ENCODE measurements around the gene BTBD2. TPM values are rescaled to one million over a fixed set of nuclear protein-coding genes. Genes with fewer than 3 reads are reported as not detected.

BTBD2 gene
- total RNA-seq, 1 experiment from 2014 or later = 110 TPM

GRCh38 chr19:2039959-2040646 is 24.6 kb upstream of the BTBD2 start:
- peaks cover 7 to 31% (median 23%) of the 10 kb centered on the region in 3 experiments for H3K36me3 Mint-ChIP-seq (ENCODE audit: insufficient read depth in 1 of 3, low read depth in 3 of 3)
- Histone ChIP-seq H4K20me1 (ENCODE audit: control insufficient read depth, insufficient read depth, insufficient read length) (peaks cover 4% of the 10 kb centered on the region), H3K4me1 (ENCODE audit: insufficient read depth, low read length) (no peaks in the 10 kb centered on the region; the same call in 1 of the 2 replicates), H3K23me2 (ENCODE audit: insufficient read length, low read depth, low read length, poor library complexity, severe bottlenecking) (no peaks in the 10 kb centered on the region), H2BK20ac (ENCODE audit: low read depth, low read length, poor library complexity, severe bottlenecking) (no peak overlapping the region), H2AK5ac (ENCODE audit: insufficient read length, low read length) (no peak overlapping the region), H3K23ac (ENCODE audit: insufficient read length, low read depth, low read length) (no peak overlapping the region), H2AFZ (ENCODE audit: low read length) (no peak overlapping the region), H2BK12ac (ENCODE audit: insufficient read length, low read depth, low read length) (no peak overlapping the region), H3K9ac (ENCODE audit: extremely low read depth, insufficient read length, low read length) (no peak overlapping the region), H4K8ac (replicated peaks; ENCODE audit: insufficient read length, low read depth, low read length) (no peak overlapping the region), H2BK5ac (ENCODE audit: insufficient read length, low read length) (no peak overlapping the region), H3K14ac (ENCODE audit: insufficient read depth, low read length) (no peak overlapping the region), H3K79me1 (ENCODE audit: insufficient read depth, low read depth, low read length, poor library complexity, severe bottlenecking) (peaks cover 4% of the 10 kb centered on the region), H4K5ac (ENCODE audit: insufficient read length, low read depth, low read length) (no peak overlapping the region), H3K27me3 (ENCODE audit: insufficient read depth, low read length) (no peaks in the 10 kb centered on the region), H3K4ac (ENCODE audit: low read depth, low read length) (no peak overlapping the region), H3K27ac (ENCODE audit: insufficient read length, low read depth, low read length) (no peak overlapping the region), H3T11ph (ENCODE audit: low read length) (no peak overlapping the region), H2BK15ac (ENCODE audit: low read depth, low read length) (no peak overlapping the region), H4K91ac (ENCODE audit: insufficient read length, low read depth, low read length) (peak overlapping the region; percentile 52), H3K56ac (ENCODE audit: insufficient read length, low read depth, low read length) (no peak overlapping the region), H3K4me2 (ENCODE audit: insufficient read depth, insufficient read length, low read length) (no peak overlapping the region), H3K9me3 (ENCODE audit: control insufficient read depth, low read depth, low read length) (no peaks in the 10 kb centered on the region), H2BK120ac (ENCODE audit: low read depth, low read length, poor library complexity, severe bottlenecking) (no peak overlapping the region), H3K18ac (ENCODE audit: insufficient read length, low read depth, low read length) (no peak overlapping the region), H3K79me2 (ENCODE audit: insufficient read depth, low read length) (no peaks in the 10 kb centered on the region)
- no peak for TF ChIP-seq CTCF (conservative IDR thresholded peaks at IDR 0.05)
- H3K4me1 Mint-ChIP-seq = peaks cover 8 to 22% of the 10 kb centered on the region in 2 experiments
- H3K27ac Mint-ChIP-seq = no peak overlapping the region
- no CpG with 5 or more reads among the region's 20 CpGs for WGBS (ENCODE audit: extremely low coverage, insufficient read length, low lambda C conversion rate)
- peaks cover 6 to 10% of the 10 kb centered on the region in 2 experiments; a peak in 4 of 5 replicates for H3K9me3 Mint-ChIP-seq
- no peak overlapping the region for H3K4me3 Mint-ChIP-seq
- no peaks in the 10 kb centered on the region; the same call in 1 of the 2 replicates for H3K27me3 Mint-ChIP-seq (ENCODE audit: low read depth)
- no peak for DNase-seq
